Fibroblast of lung (primary cell): Measurements from ENCODE around the gene TULP1. TPM values are rescaled to one million over a fixed set of nuclear protein-coding genes. Genes with fewer than 3 reads are reported as not detected.
A peak's percentile ranks its signal among the peaks of the same experiment; 100 is the strongest.

Experiments used
- DNase-seq, 2 donors: peaks; one replicate each; pipeline versions ENCODE4 v3.0.0 to v3.0.0-alpha.2; 2010; ENCODE audit warnings: low read depth in 2 of 2
- H2AFZ ChIP-seq: 2 replicates; pipeline ENCODE4 v1.5.1; 2012; ENCODE audit warnings: low read length, control low read depth, inconsistent platforms
- H3K27ac ChIP-seq: 2 replicates; pipeline ENCODE4 v1.5.1; 2011; ENCODE audit warnings: low read length, control low read depth; ENCODE audit not compliant: insufficient read depth
- H3K27me3 ChIP-seq: 2 replicates; pipeline ENCODE4 v1.5.1; 2011; ENCODE audit warnings: mild to moderate bottlenecking, low read length; ENCODE audit not compliant: control insufficient read depth, insufficient read depth
- H3K36me3 ChIP-seq: 2 replicates; pipeline ENCODE4 v1.5.1; 2011; ENCODE audit warnings: low read length; ENCODE audit not compliant: control insufficient read depth, insufficient read depth
- H3K4me1 ChIP-seq: 2 replicates; pipeline ENCODE4 v1.5.1; 2011; ENCODE audit warnings: low read length; ENCODE audit not compliant: control insufficient read depth, insufficient read depth; ENCODE audit errors: extremely low read depth
- H3K4me2 ChIP-seq: 2 replicates; pipeline ENCODE4 v1.5.1; 2011; ENCODE audit warnings: low read length, control low read depth; ENCODE audit not compliant: insufficient read depth; ENCODE audit errors: extremely low read depth
- H3K4me3 ChIP-seq, 4 experiments: fragments of 200-600 bp in 1 of 4; sonication (generic) in 1 of 4; replicated peaks in 1 of 4; 2 replicates each; pipeline ENCODE4 v1.5.1; 2011 to 2016; ENCODE audit warnings: low read length in 4 of 4, low read depth in 3 of 4, mild to moderate bottlenecking in 3 of 4, control low read depth in 2 of 4, inconsistent platforms in 1 of 4, mixed read lengths in 1 of 4; ENCODE audit not compliant: insufficient read depth in 1 of 4; ENCODE audit errors: control extremely low read depth in 1 of 4
- H3K79me2 ChIP-seq: 2 replicates; pipeline ENCODE4 v1.5.1; 2012; ENCODE audit warnings: mild to moderate bottlenecking, low read length, inconsistent platforms; ENCODE audit not compliant: control insufficient read depth, insufficient read depth
- H3K9ac ChIP-seq: 2 replicates; pipeline ENCODE4 v1.5.1; 2011; ENCODE audit warnings: mild to moderate bottlenecking, low read length, control low read depth; ENCODE audit not compliant: insufficient read depth
- H3K9me3 ChIP-seq: 2 replicates; pipeline ENCODE4 v1.5.1; 2012; ENCODE audit warnings: low read depth, low read length; ENCODE audit not compliant: control insufficient read depth, insufficient read depth
- H4K20me1 ChIP-seq: 2 replicates; pipeline ENCODE4 v1.5.1; 2011; ENCODE audit warnings: low read length; ENCODE audit not compliant: control insufficient read depth, insufficient read depth; ENCODE audit errors: extremely low read depth
- EZH2 ChIP-seq: IDR thresholded peaks from 2 replicates; pipeline ENCODE4 v1.5.1; 2012; ENCODE audit warnings: low read length, control low read depth, mild to moderate bottlenecking; ENCODE audit errors: missing control alignments
- polyA plus RNA-seq, 2 donors: library from polyadenylated mRNA; depleted of rRNA in 1 of 2; stranded (reverse) in 1 of 2; unstranded in 1 of 2; fragments of >200 nt; gene quantifications; 2 replicates each; pipeline ENCODE4 v1.2.1, GENCODE V29; 2011 to 2012; ENCODE audit warnings: missing spikeins in 1 of 2
- total RNA-seq: library from RNA; depleted of rRNA; stranded (reverse); fragments of >200 nt; gene quantifications from 2 replicates; pipeline ENCODE4 v1.2.1, GENCODE V29; 2014
- TF ChIP-seq, protein P1 (sequence below), 2 donors: IDR thresholded peaks in 1 of 2; conservative IDR thresholded peaks in 1 of 2; 1 replicate in 1 of 2; 2 replicates in 1 of 2; pipeline ENCODE4 v1.5.1; 2011 to 2012; ENCODE audit warnings: low read length in 2 of 2, control low read depth in 1 of 2, inconsistent platforms in 1 of 2, low read depth in 1 of 2, mild to moderate bottlenecking in 1 of 2

TULP1 gene
- total and polyA plus RNA-seq, 2 donors (not counting 1 experiment from before 2014, with no cell fraction given), result not detected

GRCh38 chr6:35524380-35525020 is 11.8 kb upstream of the TULP1 start:
- H3K36me3 ChIP-seq, result no peaks in the 10 kb centered on the region
- H4K20me1 ChIP-seq, result no peaks in the 10 kb centered on the region
- no peak overlapping the region for H3K4me3 ChIP-seq
- H3K9ac ChIP-seq, result no peak overlapping the region
- H3K79me2 ChIP-seq, result no peaks in the 10 kb centered on the region
- no peak for DNase-seq
- no peak overlapping the region for H3K4me2 ChIP-seq
- peaks cover 7% of the 10 kb centered on the region for H3K27me3 ChIP-seq
- no peaks in the 10 kb centered on the region for H3K4me1 ChIP-seq
- H3K9me3 ChIP-seq, result no peaks in the 10 kb centered on the region
- H2AFZ ChIP-seq, result no peak overlapping the region
- TF ChIP-seq, protein P1, sequence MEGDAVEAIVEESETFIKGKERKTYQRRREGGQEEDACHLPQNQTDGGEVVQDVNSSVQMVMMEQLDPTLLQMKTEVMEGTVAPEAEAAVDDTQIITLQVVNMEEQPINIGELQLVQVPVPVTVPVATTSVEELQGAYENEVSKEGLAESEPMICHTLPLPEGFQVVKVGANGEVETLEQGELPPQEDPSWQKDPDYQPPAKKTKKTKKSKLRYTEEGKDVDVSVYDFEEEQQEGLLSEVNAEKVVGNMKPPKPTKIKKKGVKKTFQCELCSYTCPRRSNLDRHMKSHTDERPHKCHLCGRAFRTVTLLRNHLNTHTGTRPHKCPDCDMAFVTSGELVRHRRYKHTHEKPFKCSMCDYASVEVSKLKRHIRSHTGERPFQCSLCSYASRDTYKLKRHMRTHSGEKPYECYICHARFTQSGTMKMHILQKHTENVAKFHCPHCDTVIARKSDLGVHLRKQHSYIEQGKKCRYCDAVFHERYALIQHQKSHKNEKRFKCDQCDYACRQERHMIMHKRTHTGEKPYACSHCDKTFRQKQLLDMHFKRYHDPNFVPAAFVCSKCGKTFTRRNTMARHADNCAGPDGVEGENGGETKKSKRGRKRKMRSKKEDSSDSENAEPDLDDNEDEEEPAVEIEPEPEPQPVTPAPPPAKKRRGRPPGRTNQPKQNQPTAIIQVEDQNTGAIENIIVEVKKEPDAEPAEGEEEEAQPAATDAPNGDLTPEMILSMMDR (conservative IDR thresholded peaks at IDR 0.05 in 1 of 2, IDR thresholded peaks at IDR 0.05 in 1 of 2; ENCODE audit: low read depth in 1 of 2, low read length in 2 of 2), result no peak
- no peak for TF ChIP-seq EZH2
- H3K27ac ChIP-seq, result no peak overlapping the region

- no peaks in the 10 kb centered on the region for H3K4me1 ChIP-seq
- no peaks in the 10 kb centered on the region for H4K20me1 ChIP-seq
- no peaks in the 10 kb centered on the region for H3K36me3 ChIP-seq
- no peaks in the 10 kb centered on the region for H3K9me3 ChIP-seq
- no peak overlapping the region for H3K9ac ChIP-seq
- TF ChIP-seq, protein P1 (conservative IDR thresholded peaks at IDR 0.05 in 1 of 2, IDR thresholded peaks at IDR 0.05 in 1 of 2; ENCODE audit: low read depth in 1 of 2, low read length in 2 of 2), result peak; percentile 87 to 91
- TF ChIP-seq EZH2, result no peak
- peaks cover 5% of the 10 kb centered on the region for H3K27me3 ChIP-seq
- H3K4me3 ChIP-seq, result peak overlapping the region in 3 of 4 experiments; percentile 10 to 38 (median 30)
- H3K79me2 ChIP-seq, result no peaks in the 10 kb centered on the region
- peak; percentile 42 to 59 for DNase-seq
- H3K4me2 ChIP-seq, result peak overlapping the region; percentile 71
- H3K27ac ChIP-seq, result no peak overlapping the region
- peak overlapping the region; percentile 77 for H2AFZ ChIP-seq
Measured at GRCh38 chr6:35522660-35523658, 10.3 kb upstream of the TULP1 start.

DNA sequence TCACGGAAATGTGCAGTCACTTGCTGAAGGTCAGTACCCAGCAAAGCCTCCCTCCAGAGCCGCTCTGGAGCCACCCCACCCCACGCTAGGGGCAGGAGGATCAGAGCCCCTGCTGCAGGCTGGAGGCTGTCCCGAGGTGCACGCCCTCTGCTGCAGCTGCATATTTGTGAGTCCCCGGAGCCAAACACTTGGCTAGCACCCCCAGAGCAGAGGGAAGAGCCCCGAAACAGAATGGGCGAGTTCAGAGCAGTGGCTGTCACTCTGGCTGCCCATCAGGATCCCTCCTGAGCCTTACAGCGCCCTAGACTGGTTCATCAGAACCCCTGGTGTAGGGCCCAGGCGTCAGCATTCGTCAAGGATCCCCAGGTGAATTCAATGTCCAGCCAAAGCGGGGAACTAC is 9.5 kb upstream of the TULP1 start:
- Histone ChIP-seq H3K9me3 (no peaks in the 10 kb centered on the region), H3K4me2 (no peak overlapping the region), H3K4me3 (no peak overlapping the region), H3K27ac (no peak overlapping the region), H3K27me3 (peaks cover 2% of the 10 kb centered on the region), H3K36me3 (no peaks in the 10 kb centered on the region), H3K79me2 (no peaks in the 10 kb centered on the region), H3K9ac (no peak overlapping the region), H3K4me1 (no peaks in the 10 kb centered on the region), H2AFZ (no peak overlapping the region), H4K20me1 (no peaks in the 10 kb centered on the region)
- DNase-seq, result no peak
- no peak for TF ChIP-seq EZH2
- TF ChIP-seq, protein P1 (conservative IDR thresholded peaks at IDR 0.05 in 1 of 2, IDR thresholded peaks at IDR 0.05 in 1 of 2; ENCODE audit: low read depth in 1 of 2, low read length in 2 of 2), result no peak
